ENCODE data around the gene NANP.

DNA sequence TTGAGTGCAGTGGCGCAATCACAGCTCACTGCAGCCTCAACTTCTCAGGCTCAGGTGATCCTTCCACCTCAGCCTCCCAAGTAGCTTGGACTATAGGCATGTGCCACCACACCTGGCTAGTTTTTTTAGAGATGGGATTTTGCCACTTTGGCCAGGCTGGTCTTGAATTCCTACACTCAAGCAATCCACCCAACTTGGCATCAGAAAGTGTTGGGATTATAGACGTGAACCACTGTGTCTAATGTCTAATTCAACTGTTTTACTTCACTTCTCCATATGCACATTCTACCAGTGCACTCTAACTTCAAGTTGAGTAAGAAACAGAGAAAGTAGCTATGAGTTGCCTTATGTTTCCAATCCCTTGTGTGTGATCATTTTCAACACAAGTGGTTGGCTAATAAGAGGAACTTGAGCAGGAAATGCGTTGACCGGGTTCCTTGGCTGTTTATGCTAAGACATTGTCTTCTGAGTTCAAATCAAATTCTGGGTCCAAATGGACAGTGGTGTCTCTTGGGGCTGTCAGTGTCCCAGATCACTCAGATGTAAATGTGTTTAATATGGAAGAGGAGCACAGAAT is 48.9 kb upstream of the NANP start:
- TF ChIP-seq, protein P1, sequence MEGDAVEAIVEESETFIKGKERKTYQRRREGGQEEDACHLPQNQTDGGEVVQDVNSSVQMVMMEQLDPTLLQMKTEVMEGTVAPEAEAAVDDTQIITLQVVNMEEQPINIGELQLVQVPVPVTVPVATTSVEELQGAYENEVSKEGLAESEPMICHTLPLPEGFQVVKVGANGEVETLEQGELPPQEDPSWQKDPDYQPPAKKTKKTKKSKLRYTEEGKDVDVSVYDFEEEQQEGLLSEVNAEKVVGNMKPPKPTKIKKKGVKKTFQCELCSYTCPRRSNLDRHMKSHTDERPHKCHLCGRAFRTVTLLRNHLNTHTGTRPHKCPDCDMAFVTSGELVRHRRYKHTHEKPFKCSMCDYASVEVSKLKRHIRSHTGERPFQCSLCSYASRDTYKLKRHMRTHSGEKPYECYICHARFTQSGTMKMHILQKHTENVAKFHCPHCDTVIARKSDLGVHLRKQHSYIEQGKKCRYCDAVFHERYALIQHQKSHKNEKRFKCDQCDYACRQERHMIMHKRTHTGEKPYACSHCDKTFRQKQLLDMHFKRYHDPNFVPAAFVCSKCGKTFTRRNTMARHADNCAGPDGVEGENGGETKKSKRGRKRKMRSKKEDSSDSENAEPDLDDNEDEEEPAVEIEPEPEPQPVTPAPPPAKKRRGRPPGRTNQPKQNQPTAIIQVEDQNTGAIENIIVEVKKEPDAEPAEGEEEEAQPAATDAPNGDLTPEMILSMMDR (IDR thresholded peaks at IDR 0.05; ENCODE audit: low read depth, low read length, missing input control), result no peak
- TF ChIP-seq MAX (IDR thresholded peaks at IDR 0.05) (no peak), TAF1 (conservative IDR thresholded peaks at IDR 0.05) (no peak), JUND (IDR thresholded peaks at IDR 0.05) (no peak), GABPA (IDR thresholded peaks at IDR 0.05 in 1 of 2, conservative IDR thresholded peaks at IDR 0.05 in 1 of 2) (no peak), ZBTB33 (IDR thresholded peaks at IDR 0.05) (no peak), SP1 (IDR thresholded peaks at IDR 0.05) (no peak), ATF3 (IDR thresholded peaks at IDR 0.05) (no peak), RAD21 (IDR thresholded peaks at IDR 0.05) (no peak), FOXA1 (IDR thresholded peaks at IDR 0.05) (no peak), YY1 (IDR thresholded peaks at IDR 0.05) (no peak), HNF4A (conservative IDR thresholded peaks at IDR 0.05) (no peak), NR2F2 (IDR thresholded peaks at IDR 0.05) (no peak)
- TF ChIP-seq, protein P2, sequence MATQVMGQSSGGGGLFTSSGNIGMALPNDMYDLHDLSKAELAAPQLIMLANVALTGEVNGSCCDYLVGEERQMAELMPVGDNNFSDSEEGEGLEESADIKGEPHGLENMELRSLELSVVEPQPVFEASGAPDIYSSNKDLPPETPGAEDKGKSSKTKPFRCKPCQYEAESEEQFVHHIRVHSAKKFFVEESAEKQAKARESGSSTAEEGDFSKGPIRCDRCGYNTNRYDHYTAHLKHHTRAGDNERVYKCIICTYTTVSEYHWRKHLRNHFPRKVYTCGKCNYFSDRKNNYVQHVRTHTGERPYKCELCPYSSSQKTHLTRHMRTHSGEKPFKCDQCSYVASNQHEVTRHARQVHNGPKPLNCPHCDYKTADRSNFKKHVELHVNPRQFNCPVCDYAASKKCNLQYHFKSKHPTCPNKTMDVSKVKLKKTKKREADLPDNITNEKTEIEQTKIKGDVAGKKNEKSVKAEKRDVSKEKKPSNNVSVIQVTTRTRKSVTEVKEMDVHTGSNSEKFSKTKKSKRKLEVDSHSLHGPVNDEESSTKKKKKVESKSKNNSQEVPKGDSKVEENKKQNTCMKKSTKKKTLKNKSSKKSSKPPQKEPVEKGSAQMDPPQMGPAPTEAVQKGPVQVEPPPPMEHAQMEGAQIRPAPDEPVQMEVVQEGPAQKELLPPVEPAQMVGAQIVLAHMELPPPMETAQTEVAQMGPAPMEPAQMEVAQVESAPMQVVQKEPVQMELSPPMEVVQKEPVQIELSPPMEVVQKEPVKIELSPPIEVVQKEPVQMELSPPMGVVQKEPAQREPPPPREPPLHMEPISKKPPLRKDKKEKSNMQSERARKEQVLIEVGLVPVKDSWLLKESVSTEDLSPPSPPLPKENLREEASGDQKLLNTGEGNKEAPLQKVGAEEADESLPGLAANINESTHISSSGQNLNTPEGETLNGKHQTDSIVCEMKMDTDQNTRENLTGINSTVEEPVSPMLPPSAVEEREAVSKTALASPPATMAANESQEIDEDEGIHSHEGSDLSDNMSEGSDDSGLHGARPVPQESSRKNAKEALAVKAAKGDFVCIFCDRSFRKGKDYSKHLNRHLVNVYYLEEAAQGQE (IDR thresholded peaks at IDR 0.05), result no peak
